Measurements from ENCODE around the gene ABI1. TPM values are rescaled to one million over a fixed set of nuclear protein-coding genes. Genes with fewer than 3 reads are reported as not detected.

Gene ABI1
- total RNA-seq, 1 experiment from 2014 or later = 33.9 TPM

- TF ChIP-seq ARID4B (CRISPR knock-in tag; IDR thresholded peaks at IDR 0.05; ENCODE audit: borderline replicate concordance) (no peak), GTF2I (CRISPR knock-in tag; conservative IDR thresholded peaks at IDR 0.05) (no peak), ZNF425 (CRISPR knock-in tag; conservative IDR thresholded peaks at IDR 0.05) (no peak)
Measured at GRCh38 chr10:26787362-26787761, 73.4 kb downstream of the ABI1 start (continued).

GRCh38 chr10:26781797-26782196, 79.0 kb downstream of the ABI1 start:
- ATAC-seq (no peak), DNase-seq (ENCODE audit: low spot score) (no peak)
- no peaks in the 10 kb centered on the region; the same call in 1 of the 2 replicates for H3K36me3 Mint-ChIP-seq
- peak overlapping the region; percentile 89 for H3K27ac Mint-ChIP-seq
- H3K27me3 Mint-ChIP-seq (ENCODE audit: low read depth) = no peaks in the 10 kb centered on the region
- peaks cover 51% of the 10 kb centered on the region for H3K4me1 Mint-ChIP-seq
- POLR2A ChIA-PET = interaction anchor here (1.1 kb wide), 1 partner anchor 24 kb away, joined by 3 read pairs; no protein-coding TSS in a partner anchor
- no peak overlapping the region for H3K4me3 Mint-ChIP-seq
- CTCF ChIA-PET = interaction anchor here (1.1 to 1.4 kb wide), 2 partner anchors 56 to 95 kb away, joined by 3 to 7 read pairs; no protein-coding TSS in a partner anchor
- TF ChIP-seq HMGA2 (CRISPR knock-in tag; IDR thresholded peaks at IDR 0.05) = no peak
- TF ChIP-seq NFYB (CRISPR knock-in tag; conservative IDR thresholded peaks at IDR 0.05; ENCODE audit: low read depth) = no peak
- no peak for TF ChIP-seq MXD4 (CRISPR knock-in tag; IDR thresholded peaks at IDR 0.05; ENCODE audit: borderline replicate concordance)
- TF ChIP-seq MLX (CRISPR knock-in tag; IDR thresholded peaks at IDR 0.05) = no peak
- TF ChIP-seq FOXK1 (CRISPR knock-in tag; IDR thresholded peaks at IDR 0.05) = no peak
- TF ChIP-seq ERG (CRISPR knock-in tag; IDR thresholded peaks at IDR 0.05) = no peak
- no peak for TF ChIP-seq USF2 (CRISPR knock-in tag; IDR thresholded peaks at IDR 0.05)
- peaks cover 7% of the 10 kb centered on the region for H3K9me3 Mint-ChIP-seq

- POLR2A ChIA-PET = interaction anchor here (1.1 kb wide), 1 partner anchor 25 kb away, joined by 3 read pairs; no protein-coding TSS in a partner anchor
- peaks cover 7% of the 10 kb centered on the region for H3K9me3 Mint-ChIP-seq
- ATAC-seq = peak; percentile 82
- H3K4me1 Mint-ChIP-seq = peaks cover 46% of the 10 kb centered on the region
- no peak for DNase-seq (ENCODE audit: low spot score)
- no peaks in the 10 kb centered on the region; the same call in 1 of the 2 replicates for H3K36me3 Mint-ChIP-seq
- CTCF ChIA-PET = interaction anchor here (1.1 to 1.4 kb wide), 3 partner anchors 55 to 94 kb away, joined by 3 to 7 read pairs (median 4); partner anchors contain the start of gene ABI1
- H3K4me3 Mint-ChIP-seq = peak overlapping the region; percentile 20; the same call in 1 of the 2 replicates
- H3K27ac Mint-ChIP-seq = peak overlapping the region; percentile 89
- H3K27me3 Mint-ChIP-seq (ENCODE audit: low read depth) = no peaks in the 10 kb centered on the region
- TF ChIP-seq PRRX2 (CRISPR knock-in tag; IDR thresholded peaks at IDR 0.05) (no peak), ZNF671 (CRISPR knock-in tag; IDR thresholded peaks at IDR 0.05) (no peak), ZBTB21 (CRISPR knock-in tag; IDR thresholded peaks at IDR 0.05; ENCODE audit: borderline replicate concordance) (no peak), ESRRA (CRISPR knock-in tag; IDR thresholded peaks at IDR 0.05; ENCODE audit: borderline replicate concordance) (no peak), NFE2L1 (CRISPR knock-in tag; IDR thresholded peaks at IDR 0.05) (no peak), USF2 (CRISPR knock-in tag; IDR thresholded peaks at IDR 0.05) (no peak), HMGXB4 (CRISPR knock-in tag; IDR thresholded peaks at IDR 0.05) (no peak), SP1 (CRISPR knock-in tag; conservative IDR thresholded peaks at IDR 0.05) (no peak), NR1H2 (CRISPR knock-in tag; IDR thresholded peaks at IDR 0.05) (no peak), NFYB (CRISPR knock-in tag; conservative IDR thresholded peaks at IDR 0.05; ENCODE audit: low read depth) (no peak)
Measured at GRCh38 chr10:26780793-26781601, 79.8 kb downstream of the ABI1 start.
